Lower leg skin (tissue), 3 donors: ENCODE measurements around the gene RNF40.

Experiments
- CTCF ChIP-seq, 3 donors: fragments of 450-650 bp; IDR thresholded peaks; one replicate each; pipeline ENCODE4 v1.5.1; 2016; ENCODE audit warnings: antibody characterized with exemption in 3 of 3, mild to moderate bottlenecking in 3 of 3, moderate library complexity in 2 of 3
- POLR2A ChIP-seq, 2 donors: fragments of 450-650 bp; IDR thresholded peaks; one replicate each; pipeline ENCODE4 v1.6.1; 2016 to 2017; ENCODE audit warnings: antibody characterized with exemption in 2 of 2, mild to moderate bottlenecking in 1 of 2, moderate library complexity in 1 of 2

- TF ChIP-seq CTCF (IDR thresholded peaks at IDR 0.05) (no peak), POLR2A (IDR thresholded peaks at IDR 0.05) (no peak)
These were observed 1.0 kb downstream of the RNF40 start for GRCh38 chr16:30762991-30763725.
